T1000 (cell line): Measurements from ENCODE around the gene LRRC36.
"Not testable (repeated sequence)": the region's sequence is repeated elsewhere in the genome, so short reads cannot be mapped to it uniquely, and the experiment has no call there.

Source experiments
- DNase-seq: peaks from one replicate; lab custom pipeline; 2025; ENCODE audit warnings: mixed read lengths; lab: John Stamatoyannopoulos, UW

The LRRC36 gene

DNA sequence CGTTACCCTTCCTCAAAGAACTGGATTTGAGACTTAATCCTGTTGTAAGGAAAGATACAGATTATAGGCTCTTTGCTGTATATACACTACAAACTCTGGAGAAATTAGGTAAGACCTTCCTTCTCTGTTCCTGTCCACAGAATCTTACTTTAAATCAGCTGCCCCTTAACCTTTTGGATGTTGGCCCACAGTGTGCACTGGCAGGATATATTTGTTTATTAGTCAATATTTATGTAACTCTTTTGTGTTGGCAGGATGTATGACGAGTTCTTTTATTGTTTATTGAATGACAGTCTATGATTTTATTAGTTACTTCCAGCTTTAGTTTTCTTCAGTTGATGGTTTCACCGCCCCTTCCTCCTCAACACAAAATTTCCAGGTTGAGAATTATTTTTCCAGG, 19.7 kb downstream of the LRRC36 start:
- no peak for DNase-seq

DNA sequence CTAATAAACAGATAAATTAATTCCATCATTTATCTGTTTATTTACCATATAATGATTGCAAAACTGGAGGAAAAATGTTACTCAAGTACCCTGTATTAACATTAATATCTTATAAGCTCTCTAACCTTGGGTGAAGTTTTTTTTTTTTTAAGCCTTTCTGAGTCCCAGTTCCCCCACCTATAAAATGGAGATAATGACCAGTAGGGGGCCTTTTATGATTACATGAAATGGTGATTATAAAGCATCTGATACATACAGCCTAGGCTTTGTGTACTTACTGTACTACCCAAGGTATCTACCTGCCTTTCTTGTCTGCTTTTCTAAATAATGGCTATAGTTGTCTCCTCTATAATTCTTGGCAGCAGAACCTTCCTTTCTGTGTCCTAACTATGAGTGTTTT, 22.6 kb downstream of the LRRC36 start:
- no peak for DNase-seq

DNA sequence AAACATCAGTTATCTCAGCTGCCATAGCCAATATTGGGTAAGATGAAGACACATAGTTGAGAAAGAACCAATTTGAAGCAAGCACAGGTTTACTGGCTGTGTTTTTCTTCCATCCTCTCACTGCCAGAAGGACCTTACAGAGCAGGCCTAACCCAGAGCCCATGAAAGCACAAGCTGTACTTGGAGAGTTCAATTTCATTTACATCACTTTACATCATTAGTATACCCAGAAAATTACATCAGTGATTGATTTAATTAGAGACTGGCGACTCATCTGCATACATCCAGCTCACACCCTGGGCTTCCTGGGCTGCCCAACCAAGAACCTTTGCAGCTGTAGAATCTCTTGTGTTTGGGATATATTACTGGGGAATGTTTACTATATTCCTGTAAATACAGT, 23.7 kb downstream of the LRRC36 start:
- DNase-seq: no peak

DNA sequence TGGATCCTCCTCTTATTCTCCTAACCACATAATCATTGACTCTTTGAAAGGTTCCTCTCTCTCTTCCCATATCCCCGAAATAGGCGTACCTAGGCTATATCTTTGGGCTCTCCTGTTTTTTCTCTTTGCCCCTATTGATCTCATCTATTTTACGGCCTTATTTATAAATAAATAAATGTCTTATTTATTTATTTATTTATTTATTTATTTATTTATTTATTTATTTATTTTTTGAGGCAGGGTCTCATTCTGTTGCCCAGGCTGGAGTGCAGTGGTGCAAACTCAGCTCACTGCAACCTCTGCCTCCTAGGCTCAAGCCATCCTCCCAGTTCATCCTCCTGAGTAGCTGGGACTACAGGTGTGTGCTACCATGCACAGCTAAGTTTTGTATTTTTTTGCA, 25.8 kb downstream of the LRRC36 start:
- DNase-seq: not testable (repeated sequence)

DNA sequence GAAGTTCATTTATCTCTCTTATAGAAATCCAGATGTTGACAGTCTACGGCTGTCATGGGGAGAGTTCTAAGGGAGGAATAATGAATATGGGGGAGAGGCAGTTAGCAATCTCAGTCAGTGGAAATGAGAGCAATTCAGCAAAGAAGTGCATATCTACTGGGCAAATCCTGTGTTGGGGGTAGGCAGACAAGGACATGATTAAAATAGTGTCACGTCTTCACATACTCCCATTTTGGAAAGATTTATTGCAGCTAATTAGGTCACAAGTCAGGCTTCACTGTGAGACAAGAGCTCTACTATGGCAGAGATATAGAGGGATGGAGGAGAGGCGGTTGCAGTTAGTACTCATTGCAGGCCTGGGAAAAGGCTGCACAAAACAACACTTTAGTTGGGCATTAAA, 29.8 kb downstream of the LRRC36 start:
- no peak for DNase-seq

DNA sequence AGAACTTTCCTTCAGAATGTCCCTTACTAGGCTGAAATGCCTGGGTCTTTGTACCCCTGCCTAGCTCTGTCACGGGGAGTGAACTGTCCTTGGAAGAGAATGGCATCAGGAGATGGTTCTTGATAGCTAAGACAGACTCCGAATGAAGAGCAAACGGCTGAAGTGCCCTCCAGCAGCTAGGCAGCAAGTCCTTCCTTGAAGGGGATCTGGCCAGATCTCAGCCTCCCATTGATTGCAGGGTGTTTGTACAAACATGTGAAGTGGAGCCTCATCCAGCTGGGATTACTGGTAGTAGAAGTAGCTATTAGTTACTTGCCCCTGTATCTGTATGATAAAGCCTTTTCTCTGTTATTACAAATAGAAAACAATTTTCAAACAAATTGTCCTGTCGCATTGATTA, 30.9 kb downstream of the LRRC36 start:
- DNase-seq: no peak

DNA sequence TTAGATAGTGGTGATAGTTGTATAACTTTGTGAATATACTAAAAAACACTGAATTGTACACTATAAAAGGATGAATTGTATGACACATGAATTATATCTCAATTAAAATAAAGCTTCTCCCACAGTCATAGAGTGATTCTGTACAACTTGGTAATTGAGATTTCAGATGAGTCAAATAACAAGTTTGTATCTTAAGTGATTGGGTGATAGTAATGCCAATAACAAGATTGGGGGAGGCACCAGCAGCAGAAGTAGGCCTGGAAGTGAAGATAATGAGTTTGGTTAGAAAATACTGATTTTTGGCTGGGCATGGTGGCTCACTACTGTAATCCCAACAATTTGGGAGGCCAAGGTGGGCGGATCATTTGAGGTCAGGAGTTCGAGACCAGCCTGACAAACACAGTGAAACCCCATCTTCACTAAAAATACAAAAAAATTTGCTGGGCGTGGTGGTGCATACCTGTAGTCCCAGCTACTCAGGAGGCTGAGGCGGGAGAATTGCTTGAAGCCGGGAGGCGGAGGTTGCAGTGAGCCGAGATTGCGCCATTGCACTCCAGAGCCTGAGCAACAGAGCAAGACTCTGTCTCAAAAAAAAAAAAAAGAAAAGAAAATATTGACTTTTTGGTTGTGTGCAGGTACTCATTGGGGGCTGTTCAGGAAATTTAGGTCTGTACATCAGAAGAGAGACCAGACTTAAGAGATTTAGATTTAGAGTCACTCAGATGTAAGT, 33.1 kb downstream of the LRRC36 start:
- DNase-seq: not testable (repeated sequence)

DNA sequence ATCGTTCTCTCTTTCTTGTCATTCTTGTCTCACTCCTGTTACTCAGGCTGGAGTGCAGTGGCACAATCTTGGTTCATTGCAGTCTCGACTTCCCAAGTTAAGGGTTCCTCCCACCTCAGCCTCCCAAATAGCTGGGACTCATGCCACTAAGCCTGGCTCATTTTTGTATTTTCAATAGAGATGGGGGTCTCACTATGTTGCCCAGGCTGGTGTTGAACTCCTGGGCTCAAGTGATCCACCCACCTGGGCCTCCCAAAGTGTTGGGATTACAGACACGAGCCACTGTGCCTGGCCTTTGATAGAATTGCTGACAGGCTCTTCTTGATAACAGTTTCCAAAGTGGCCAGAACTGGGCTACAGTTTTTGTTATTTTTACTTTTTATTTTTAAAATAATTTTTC, 34.4 kb downstream of the LRRC36 start:
- DNase-seq: no peak

DNA sequence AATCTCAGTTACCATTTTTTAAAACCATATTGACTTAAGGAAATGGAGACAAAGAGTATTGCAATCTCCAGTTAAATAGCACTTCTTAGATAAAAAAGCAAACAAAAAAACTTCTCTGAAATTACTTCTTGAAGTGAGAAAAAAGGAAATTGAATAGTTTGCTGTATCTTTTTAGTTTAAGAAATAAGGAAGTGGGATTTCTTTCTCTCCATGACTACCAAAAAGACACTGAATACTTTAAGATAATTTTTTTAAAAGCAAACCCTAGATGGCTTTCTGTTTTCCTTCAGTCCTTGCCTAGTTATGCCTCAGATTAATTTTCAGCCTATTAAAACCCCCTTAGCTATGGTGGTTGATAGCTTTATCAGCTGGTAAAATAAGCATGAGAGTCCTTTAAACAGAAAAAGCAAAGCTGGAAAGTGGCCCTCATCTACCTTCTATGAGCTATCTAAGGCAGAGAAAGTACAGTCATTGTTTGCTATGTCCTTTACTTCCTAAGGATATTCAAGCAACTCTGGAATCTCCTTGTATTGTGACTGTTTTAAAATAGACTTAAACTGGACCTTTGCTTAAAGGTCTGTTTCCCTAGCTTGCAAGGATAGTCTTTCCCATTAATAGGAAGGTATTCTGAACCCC, 38.1 kb downstream of the LRRC36 start:
- no peak for DNase-seq

DNA sequence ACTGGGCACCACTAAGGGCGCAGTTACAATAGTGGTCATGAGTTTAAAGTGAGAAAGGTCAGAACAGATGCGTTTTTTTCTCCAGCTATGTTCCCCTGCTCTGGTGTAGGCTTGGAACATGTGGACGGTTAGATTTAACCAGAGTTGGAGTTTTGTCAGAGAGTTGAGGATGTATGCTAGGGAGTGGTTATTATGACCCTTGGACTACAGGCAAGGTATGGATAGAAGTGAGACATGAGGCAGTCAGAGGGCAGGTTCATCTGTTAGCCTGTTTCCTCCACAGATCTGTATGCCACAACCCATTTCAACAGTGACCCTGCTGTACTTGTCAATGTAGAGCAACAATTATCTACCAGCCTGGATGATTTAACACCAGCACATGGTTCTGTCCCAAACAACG, 44.0 kb downstream of the LRRC36 start:
- no peak for DNase-seq

DNA sequence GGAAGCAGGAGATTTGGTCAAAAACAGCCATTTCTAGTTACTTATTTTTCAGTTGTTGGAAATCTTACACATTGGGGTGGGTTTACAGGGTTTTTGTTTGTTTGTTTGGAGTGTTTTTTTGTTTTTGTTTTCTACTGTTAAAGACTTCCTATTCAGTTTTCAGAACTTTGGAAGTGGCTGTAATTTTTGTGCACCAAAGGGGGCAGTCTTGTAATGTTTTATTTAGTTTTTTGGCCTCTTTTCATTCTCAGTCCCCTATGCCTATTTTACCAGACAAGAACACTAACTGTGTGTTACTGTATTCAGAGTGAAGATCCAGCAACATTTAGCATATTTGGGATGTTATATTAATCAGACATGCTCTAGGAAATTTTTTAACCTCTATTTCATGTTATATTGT, 46.0 kb downstream of the LRRC36 start:
- no peak for DNase-seq

DNA sequence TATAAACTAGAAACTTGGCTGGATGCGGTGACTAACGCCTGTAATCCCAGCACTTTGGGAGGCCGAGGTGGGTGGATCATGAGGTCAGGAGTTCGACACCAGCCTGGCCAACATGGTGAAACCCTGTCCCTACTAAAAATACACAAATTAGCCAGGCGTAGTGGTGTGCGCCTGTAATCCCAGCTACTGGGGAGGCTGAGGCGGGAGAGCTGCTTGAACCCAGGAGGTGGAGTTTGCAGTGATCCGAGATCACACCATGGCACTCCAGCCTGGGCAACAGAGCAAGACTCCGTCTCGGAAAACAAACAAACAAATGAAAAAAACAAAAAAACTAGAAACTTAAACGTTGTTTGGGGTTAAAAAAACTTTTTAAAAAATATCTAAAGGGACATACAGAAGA, 49.4 kb downstream of the LRRC36 start:
- DNase-seq: not testable (repeated sequence)

DNA sequence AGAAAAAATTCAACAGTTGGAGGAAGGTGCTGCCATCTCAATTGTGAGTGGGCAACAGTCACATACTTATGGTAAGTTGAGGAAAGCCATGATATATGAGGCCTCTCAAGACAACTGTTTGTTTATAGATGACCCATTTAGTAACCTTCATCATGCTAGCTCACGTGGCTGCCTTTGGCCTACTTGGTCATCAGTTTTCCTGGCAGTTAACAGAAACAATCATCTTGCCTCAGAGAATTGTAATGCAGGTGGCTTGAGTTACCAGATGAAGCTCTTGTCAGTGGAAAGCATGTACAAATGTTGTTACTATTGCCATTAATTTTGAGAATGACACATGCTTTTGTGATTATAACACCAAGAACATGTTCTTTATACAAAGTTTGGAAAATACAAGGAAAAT, 52.0 kb downstream of the LRRC36 start:
- no peak for DNase-seq

DNA sequence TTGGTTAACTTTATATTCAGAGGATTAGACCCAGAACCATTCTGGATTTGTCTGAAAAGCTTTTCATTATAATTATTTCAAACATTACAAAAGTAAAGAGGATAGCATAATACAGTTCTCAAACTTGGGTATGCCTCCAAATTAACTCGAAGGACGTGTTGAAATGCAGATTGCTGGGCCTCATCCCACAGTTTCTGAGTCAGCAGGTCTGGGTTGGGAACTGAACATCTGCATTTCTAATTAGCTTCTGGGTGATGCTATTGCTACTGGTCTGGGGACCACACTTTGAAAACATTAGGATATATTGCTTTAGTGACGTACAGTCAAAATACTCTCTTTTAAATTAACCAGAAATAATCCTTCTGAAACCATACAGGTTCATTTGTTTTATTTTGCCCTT, 56.7 kb downstream of the LRRC36 start:
- no peak for DNase-seq

DNA sequence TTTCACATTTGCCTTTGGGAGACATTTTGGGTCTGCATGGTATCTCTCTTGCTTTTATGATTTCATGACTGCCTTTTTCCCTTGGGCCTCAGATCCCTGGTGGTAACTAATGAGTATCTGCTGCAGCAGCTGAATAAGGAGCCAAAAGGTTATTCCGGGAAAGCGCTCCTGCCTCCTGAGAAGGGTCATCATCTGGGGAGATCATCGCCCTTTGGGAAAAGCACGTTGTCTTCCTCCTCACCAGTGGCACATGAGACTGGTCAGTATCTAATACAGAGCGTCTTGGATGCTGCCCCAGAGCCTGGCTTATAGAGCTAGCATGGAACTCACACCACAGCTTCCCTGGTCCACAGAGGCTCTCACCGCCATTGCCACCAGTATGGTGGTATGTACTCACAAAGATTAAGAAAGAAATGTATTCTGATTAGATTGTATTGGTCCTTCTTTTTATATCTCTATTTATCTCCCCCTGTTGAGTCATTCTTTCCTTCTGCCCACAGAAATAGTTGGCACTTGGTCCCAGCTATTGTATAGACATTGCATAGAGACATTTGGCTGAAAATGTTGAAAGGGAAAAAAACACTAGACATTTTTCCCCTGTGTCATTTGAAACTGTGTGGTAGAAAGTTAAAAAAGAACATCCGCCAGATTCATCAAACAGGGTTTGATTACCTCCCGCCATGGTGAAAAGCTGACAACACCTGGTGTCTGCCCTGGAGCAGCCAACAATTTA, 58.3 kb downstream of the LRRC36 start:
- DNase-seq: no peak

DNA sequence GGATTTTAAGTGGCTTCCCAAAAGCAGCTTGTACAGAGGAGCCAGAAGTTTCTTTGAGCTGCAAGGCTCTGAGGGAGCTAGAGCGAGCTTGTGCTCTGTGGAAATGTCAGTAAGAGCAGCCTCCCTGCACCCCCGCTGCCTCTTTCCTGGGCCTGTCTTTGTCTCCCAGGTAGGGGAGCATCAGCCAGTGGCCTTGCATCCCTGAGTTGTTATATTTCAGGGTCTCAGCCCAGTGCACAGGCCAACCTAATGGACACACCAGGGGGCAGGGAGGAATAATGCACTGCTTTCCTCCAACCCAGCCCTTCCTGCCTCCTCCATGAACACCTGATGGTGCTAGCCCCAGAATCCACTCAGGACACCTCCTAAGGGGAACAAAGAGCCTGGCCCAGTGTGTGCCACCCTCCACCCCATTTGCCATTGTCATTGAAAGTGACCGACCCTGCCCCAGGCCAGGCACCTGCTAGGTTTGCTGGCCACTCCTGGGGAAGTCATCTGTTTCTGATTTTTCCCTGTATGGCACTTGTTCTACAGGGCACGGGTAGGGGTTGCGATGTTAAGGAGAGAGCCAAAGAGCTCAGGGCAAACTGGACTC, 60.3 kb downstream of the LRRC36 start:
- no peak for DNase-seq

DNA sequence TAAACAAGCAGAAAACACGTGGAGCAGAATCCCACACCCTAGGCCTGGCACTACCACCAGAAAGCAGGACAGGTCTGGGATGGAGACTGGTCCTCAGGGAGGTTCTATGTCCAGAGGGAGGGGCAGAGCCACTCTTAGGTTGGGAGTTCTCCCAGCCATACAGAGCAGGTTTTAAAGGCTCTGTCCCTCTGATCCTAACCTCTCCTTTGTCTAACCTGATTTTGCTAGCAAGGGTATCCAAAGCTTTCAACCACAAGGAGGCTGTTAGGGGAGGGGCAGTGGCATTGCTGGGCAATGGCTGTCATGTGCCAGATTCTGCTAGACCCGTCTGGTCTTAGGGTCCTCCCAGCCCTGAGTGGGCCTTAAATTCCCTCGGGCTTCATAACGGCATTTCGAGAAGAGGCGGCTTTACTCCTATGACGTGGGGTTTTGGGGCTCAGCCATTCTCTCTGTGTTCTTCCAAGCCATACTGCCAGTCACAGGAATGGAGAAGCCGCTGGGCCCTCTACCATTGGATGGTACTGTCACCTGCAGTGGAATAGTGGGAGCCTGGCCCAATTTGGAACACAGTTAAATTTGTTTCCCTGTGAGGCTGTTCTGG, 61.0 kb downstream of the LRRC36 start:
- no peak for DNase-seq

DNA sequence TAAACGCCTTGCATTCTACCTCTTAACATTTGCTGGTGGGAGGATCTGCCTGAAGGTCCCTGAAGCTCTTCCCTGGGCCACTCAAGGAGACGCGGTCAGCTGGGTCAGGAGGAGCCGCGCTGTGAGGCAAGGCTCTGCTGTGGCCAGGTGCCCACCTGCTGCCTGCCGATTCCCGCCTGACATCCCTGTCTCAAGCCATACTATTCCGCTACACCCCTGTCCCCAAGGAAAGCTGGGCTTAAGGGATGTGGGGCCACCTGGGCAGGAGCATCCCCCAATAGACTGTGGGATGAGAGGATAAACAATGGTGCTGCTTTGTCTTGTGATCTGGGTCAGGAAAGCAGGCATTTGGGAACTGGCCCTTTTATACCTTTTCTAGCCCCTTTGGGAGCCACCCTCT, 61.6 kb downstream of the LRRC36 start:
- no peak for DNase-seq

DNA sequence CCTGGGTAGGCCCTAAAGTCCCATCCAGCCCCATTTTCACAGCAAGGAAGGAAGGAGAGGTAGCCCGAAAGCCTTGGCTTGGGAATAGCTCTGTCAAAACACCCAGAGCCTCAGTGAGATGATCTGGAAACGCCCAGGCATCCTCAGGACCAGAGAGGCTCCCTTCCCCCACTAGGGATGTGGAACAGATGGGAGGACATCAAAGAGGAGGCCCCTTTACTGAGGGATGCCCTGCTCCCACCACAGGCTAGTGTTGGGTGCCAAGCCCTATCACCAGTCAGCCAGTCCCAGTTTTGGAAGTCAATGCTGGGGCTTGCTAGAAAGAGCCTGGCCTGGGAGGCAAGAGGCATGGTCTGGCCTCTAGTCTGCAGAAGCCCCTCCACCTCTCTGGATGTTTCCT, 62.0 kb downstream of the LRRC36 start:
- no peak for DNase-seq

DNA sequence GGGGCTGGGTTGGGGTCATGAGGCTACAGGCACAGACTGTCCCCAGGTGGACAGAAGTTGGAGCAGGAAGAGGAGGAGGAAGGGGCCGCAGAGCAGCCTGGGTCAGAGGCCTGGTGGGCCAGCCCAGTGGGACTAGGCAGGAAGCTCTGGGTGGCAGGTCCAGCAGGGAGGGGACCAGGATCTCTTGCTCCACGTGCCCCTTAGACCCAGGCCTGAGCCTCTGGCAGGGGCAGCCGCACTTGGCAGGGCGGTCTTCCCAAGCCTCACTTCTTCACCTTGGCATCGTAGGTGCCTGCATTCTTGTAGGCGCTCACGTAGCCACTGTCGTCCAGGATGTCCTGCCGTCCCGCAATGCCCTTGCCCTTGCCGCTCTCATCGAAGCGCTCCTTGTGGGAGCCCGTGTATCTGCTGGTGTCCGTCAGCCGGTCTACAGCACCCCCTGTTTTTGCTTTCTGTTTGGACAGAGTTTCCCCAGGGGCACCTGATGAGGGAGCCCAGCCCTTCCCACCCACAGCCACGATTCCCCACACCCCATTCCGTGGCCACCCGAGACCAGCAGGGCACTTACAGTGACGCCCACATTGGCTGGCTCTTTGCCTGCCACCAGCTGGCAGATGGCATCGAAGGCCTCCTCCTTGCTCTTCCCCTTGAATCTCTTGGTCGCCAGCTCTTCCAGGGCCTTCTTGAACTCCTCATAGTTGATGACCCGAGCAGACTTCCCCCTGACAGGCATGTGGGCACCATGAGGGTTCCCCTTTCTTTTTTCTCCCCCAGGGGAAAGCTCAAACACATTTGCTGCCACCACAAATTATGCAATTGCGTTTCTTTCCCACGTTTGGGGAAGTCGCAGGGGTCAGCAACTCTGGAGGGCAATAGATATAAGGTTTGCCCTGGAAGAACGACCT, 63.5 kb downstream of the LRRC36 start:
- DNase-seq: no peak

DNA sequence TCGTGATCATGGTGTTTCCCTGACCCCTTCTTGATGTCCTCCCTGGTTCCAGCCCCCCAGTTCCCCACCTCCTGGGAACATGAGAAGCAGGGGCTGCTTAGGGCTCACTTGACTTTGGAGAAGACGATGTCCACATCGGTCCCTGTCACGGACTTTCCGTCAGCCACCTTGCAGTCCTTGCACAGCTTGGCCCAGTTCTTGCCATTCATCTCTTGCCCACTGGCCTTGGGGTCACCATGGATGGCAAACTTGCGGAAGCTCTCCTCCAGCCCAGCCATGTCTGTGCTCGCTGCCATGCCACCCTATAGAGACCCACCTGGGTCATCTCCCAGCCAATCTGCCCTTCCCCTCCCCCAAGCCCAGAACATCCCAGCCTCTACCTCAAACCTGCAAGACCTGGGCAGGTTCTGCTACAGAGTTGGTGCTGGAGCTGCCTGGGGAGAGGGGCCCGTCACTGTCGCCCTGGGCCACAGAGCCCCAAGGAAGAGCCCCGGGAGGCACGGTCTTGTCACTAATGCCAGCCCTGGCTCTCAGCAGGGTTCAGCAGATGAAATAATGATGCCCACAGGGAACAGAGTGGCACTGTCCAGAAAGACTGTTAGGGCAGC, 64.3 kb downstream of the LRRC36 start:
- no peak for DNase-seq
